Lower leg skin (tissue), 3 donors: Measurements from ENCODE around the gene SRSF5.

Experiments
- POLR2A ChIP-seq, 2 donors: fragments of 450-650 bp; IDR thresholded peaks; one replicate each; pipeline ENCODE4 v1.6.1; 2016 to 2017; ENCODE audit warnings: antibody characterized with exemption in 2 of 2, mild to moderate bottlenecking in 1 of 2, moderate library complexity in 1 of 2
- TF ChIP-seq, protein P1 (sequence below), 3 donors: fragments of 450-650 bp; IDR thresholded peaks; one replicate each; pipeline ENCODE4 v1.5.1; 2016; ENCODE audit warnings: antibody characterized with exemption in 3 of 3, mild to moderate bottlenecking in 3 of 3, moderate library complexity in 2 of 3

- TF ChIP-seq, protein P1, sequence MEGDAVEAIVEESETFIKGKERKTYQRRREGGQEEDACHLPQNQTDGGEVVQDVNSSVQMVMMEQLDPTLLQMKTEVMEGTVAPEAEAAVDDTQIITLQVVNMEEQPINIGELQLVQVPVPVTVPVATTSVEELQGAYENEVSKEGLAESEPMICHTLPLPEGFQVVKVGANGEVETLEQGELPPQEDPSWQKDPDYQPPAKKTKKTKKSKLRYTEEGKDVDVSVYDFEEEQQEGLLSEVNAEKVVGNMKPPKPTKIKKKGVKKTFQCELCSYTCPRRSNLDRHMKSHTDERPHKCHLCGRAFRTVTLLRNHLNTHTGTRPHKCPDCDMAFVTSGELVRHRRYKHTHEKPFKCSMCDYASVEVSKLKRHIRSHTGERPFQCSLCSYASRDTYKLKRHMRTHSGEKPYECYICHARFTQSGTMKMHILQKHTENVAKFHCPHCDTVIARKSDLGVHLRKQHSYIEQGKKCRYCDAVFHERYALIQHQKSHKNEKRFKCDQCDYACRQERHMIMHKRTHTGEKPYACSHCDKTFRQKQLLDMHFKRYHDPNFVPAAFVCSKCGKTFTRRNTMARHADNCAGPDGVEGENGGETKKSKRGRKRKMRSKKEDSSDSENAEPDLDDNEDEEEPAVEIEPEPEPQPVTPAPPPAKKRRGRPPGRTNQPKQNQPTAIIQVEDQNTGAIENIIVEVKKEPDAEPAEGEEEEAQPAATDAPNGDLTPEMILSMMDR (IDR thresholded peaks at IDR 0.05): no peak
- TF ChIP-seq POLR2A (IDR thresholded peaks at IDR 0.05): no peak
These were observed 27.8 kb downstream of the SRSF5 start for GRCh38 chr14:69794791-69795190.
